Heart right ventricle (tissue), 16 donors: ENCODE data around the gene LELP1. TPM values are rescaled to one million over a fixed set of nuclear protein-coding genes. Genes with fewer than 3 reads are reported as not detected.

ENCODE experiments used
- ATAC-seq, 8 donors: fragments of 200-7000 bp; cut with Tn5 transposase; one replicate each; pipeline ENCODE4 v1.9.1; 2020; ENCODE audit warnings: mild to moderate bottlenecking in 8 of 8, moderate library complexity in 8 of 8, moderate number of reproducible peaks in 1 of 8
- DNase-seq, 2 donors: peaks; one replicate each; pipeline ENCODE4 v3.0.0-alpha.2; 2020
- H3K27ac ChIP-seq, 10 donors: fragments of 200-600 bp; sonication (generic) in 2 of 10; one replicate each; pipeline versions ENCODE4 v1.5.0 to v1.8.0; 2020 to 2022; ENCODE audit warnings: mild to moderate bottlenecking in 3 of 10
- H3K27me3 ChIP-seq, 7 donors: fragments of 200-600 bp; one replicate each; pipeline ENCODE4 v1.8.0; 2021 to 2022; ENCODE audit warnings: mild to moderate bottlenecking in 2 of 7
- H3K36me3 ChIP-seq, 9 donors: fragments of 200-600 bp; sonication (generic) in 1 of 9; one replicate each; pipeline versions ENCODE4 v1.5.0 to v1.8.0; 2020 to 2022; ENCODE audit warnings: mild to moderate bottlenecking in 2 of 9
- H3K4me1 ChIP-seq, 9 donors: fragments of 200-600 bp; sonication (generic) in 1 of 9; one replicate each; pipeline versions ENCODE4 v1.5.0 to v1.8.0; 2020 to 2022; ENCODE audit warnings: mild to moderate bottlenecking in 4 of 9
- H3K4me3 ChIP-seq, 10 donors: fragments of 200-600 bp; sonication (generic) in 2 of 10; one replicate each; pipeline versions ENCODE4 v1.5.0 to v1.8.0; 2020 to 2022; ENCODE audit warnings: mild to moderate bottlenecking in 7 of 10, moderate library complexity in 2 of 10
- H3K9me3 ChIP-seq, 11 donors: fragments of 200-600 bp in 10 of 11; sonication (generic) in 2 of 11; one replicate each; pipeline versions ENCODE4 v1.5.0 to v1.8.0; 2013 to 2022; ENCODE audit warnings: mild to moderate bottlenecking in 2 of 11, control low read depth in 1 of 11, moderate library complexity in 1 of 11
- whole genome bisulfite sequencing, 2 donors: extraction: QIAGEN DNeasy Blood & Tissue Kit; methylation state at CpG; one replicate each; pipeline ENCODE4 v1.1.7; 2013; ENCODE audit warnings: inconsistent platforms in 1 of 2; 5-methylcytosine and 5-hydroxymethylcytosine counted together
- intact Hi-C, 10 donors: fragments of 100-400 bp; cut with DNase I; formaldehyde crosslinking; loops; one replicate each; pipeline versions ENCODE4 v1.11.1 to v1.14.2; 2022
- polyA plus RNA-seq, 2 donors: library from polyadenylated mRNA; stranded (reverse); fragments of 200-250 nt; gene quantifications; one replicate each; pipeline ENCODE4 v1.2.3, GENCODE V29; 2013
- total RNA-seq, 10 donors: library from RNA; stranded (reverse); fragmentation: NEBNext Ultra II Directional in 3 of 10; extraction: Animal tissue kit (Norgen Biotek cat#: 25700) in 3 of 10; gene quantifications; one replicate each; pipeline versions ENCODE4 v1.2.1 to v1.2.4, GENCODE V29; 2021 to 2023
- TF ChIP-seq, protein P1 (sequence below), 9 donors: fragments of 200-600 bp; sonication (generic) in 2 of 9; IDR thresholded peaks; one replicate each; pipeline versions ENCODE4 v1.5.0 to v1.8.0; 2021 to 2022; ENCODE audit warnings: antibody characterized with exemption in 9 of 9, mild to moderate bottlenecking in 5 of 9, moderate library complexity in 1 of 9
- donor health status: Arrhythmogenic right ventricular cardiomyopathy.
- donor health status: ischemic (EF 13 %, LVEDD 7.1; RV severe dilation, severe dysfunction).
- donor health status: healthy with polysubstance abuse.
- donor health status: DM: no; HTN: yes; CAD: no.
- donor health status: DM: no; HTN: no; CAD: no.
- donor health status: ischemic (EF 25% LVEDD 6.9; RV normal size, moderate dysfunction).
- donor health status: ischemic (EF 25% LVEDD 5.7; RV mildly dilated, moderate dysfunction).
- donor health status: healthy.
- donor health status: DM: yes; HTN: yes; CAD: no.
- donor health status: Ischemic cardiomyopathy.
- donor health status: ischemic (EF 35%, LVEDD 5.7; RV mildly dilated, moderate dysfunction).
- donor health status: nonischemic (EF 11% LVEDD 7.7; RV severe dilation, severe dysfunction).
- donor health status: DM: yes; HTN: yes; CAD: no.
- donor health status: PGD.
- donor health status: ischemic (EF 29% LVEDD 5.4; RV normal size, mild dysfunction).
- donor health status: nonischemic (EF 23%, LVEDD 6.1; RV moderate dilation, normal function).

The LELP1 gene
- total and polyA plus RNA-seq, 12 donors, result not detected

DNA sequence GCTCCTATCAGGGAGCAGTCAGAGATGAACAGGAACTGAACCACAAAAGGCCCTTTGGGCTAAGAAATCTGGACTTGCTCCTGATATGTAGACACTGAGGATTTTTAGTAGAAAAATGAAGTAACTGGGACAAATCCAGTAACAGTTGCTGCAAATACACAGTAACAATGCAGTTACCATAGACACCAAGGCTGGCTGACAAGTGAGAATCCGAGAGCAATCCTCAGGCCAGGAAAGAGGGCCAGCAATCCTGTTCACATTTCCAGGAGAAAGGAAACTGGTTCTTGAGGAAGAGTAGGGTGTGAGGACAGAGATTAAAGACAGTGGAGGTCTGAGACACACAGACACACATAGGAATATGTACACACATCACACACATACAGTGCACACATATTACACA lies 46.9 kb downstream of the LELP1 start:
- TF ChIP-seq, protein P1, sequence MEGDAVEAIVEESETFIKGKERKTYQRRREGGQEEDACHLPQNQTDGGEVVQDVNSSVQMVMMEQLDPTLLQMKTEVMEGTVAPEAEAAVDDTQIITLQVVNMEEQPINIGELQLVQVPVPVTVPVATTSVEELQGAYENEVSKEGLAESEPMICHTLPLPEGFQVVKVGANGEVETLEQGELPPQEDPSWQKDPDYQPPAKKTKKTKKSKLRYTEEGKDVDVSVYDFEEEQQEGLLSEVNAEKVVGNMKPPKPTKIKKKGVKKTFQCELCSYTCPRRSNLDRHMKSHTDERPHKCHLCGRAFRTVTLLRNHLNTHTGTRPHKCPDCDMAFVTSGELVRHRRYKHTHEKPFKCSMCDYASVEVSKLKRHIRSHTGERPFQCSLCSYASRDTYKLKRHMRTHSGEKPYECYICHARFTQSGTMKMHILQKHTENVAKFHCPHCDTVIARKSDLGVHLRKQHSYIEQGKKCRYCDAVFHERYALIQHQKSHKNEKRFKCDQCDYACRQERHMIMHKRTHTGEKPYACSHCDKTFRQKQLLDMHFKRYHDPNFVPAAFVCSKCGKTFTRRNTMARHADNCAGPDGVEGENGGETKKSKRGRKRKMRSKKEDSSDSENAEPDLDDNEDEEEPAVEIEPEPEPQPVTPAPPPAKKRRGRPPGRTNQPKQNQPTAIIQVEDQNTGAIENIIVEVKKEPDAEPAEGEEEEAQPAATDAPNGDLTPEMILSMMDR (IDR thresholded peaks at IDR 0.05), result no peak
- Histone ChIP-seq H3K27me3 (peaks cover 0 to 53% (median 19%) of the 10 kb centered on the region in 7 donors), H3K4me1 (no peaks in the 10 kb centered on the region), H3K36me3 (no peaks in the 10 kb centered on the region), H3K9me3 (no peaks in the 10 kb centered on the region), H3K27ac (no peak overlapping the region), H3K4me3 (no peak overlapping the region)
- 39 to 50% methylated on average over 1 of the region's 1 CpG for WGBS, 2 donors
- DNase-seq (no peak), ATAC-seq (no peak)
- intact Hi-C loops, result no loop called here

DNA sequence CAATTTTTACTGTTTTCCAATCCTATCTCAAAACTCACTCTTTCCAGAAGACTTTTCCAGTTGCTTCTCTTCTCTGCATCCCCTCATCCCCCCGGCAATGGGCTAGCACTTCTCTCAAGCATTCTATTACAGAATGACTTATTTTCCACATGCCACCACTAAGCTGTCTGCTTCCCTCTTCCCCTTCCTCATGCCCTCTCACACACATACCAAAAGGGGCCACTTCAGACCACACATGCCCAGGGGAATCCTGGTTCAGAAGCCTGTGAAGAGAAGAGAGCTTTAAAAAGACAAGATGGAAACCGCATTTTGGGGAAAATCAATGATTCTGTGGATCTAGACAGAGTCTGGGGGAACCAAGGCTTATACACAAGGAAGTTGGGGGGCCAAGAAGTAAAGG lies 47.9 kb downstream of the LELP1 start:
- TF ChIP-seq, protein P1 (IDR thresholded peaks at IDR 0.05), result no peak
- H3K4me3 ChIP-seq, result no peak overlapping the region
- H3K9me3 ChIP-seq, result no peaks in the 10 kb centered on the region
- intact Hi-C loops, result no loop called here
- DNase-seq (no peak), ATAC-seq (no peak)
- H3K36me3 ChIP-seq, result no peaks in the 10 kb centered on the region
- peaks cover 0 to 47% (median 18%) of the 10 kb centered on the region in 7 donors for H3K27me3 ChIP-seq
- H3K4me1 ChIP-seq, result no peaks in the 10 kb centered on the region
- WGBS, 2 donors, result 83 to 84% methylated on average over 2 of the region's 2 CpGs
- H3K27ac ChIP-seq, result no peak overlapping the region

DNA sequence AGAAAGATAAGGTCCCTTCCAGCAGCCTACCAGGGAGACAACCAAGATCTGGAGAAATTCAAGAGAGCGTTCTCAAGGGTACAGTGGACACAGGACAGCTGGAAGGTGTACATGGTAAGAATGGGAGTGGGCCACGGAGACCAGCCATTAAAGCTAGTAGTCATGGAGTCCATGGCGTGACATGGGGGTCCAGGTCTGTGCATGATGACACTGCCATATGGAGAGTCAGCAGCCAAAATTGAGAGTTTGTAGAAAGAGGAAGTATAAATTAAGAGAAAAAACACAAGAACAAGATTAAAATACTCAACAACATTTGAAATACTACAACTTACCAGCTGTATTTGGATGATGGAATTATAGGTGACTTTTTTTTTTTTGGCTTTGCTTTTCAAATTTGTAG lies 48.3 kb downstream of the LELP1 start:
- intact Hi-C loops, result no loop called here
- ATAC-seq, result no peak
- Histone ChIP-seq H3K27ac (no peak overlapping the region), H3K4me3 (no peak overlapping the region), H3K27me3 (peaks cover 0 to 47% (median 15%) of the 10 kb centered on the region in 7 donors), H3K9me3 (no peaks in the 10 kb centered on the region), H3K36me3 (no peaks in the 10 kb centered on the region), H3K4me1 (no peaks in the 10 kb centered on the region)
- DNase-seq, result no peak
- TF ChIP-seq, protein P1 (IDR thresholded peaks at IDR 0.05), result no peak
- WGBS, 2 donors, result 84 to 87% methylated on average over 3 of the region's 3 CpGs

DNA sequence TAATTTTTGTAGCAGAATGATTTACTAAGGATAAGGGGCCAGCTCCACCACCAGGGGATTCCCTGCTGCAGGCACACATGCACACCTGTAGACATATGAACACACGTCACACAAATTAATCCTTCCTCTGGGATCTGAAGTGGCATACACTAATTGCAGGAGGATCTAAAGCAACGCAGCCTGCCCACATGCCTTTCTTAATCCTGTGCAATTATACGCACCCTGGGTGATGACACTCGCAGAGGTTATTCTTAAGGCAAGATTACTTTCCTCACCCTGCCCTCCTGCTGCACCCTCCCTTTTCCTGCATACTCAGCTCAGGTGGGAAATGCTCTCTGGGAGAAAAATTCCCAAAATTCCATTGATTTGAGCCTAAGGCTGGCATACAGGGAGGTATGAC lies 48.8 kb downstream of the LELP1 start:
- Histone ChIP-seq H3K27me3 (peaks cover 0 to 46% (median 15%) of the 10 kb centered on the region in 7 donors), H3K4me1 (no peaks in the 10 kb centered on the region), H3K9me3 (no peaks in the 10 kb centered on the region), H3K27ac (no peak overlapping the region), H3K4me3 (no peak overlapping the region), H3K36me3 (no peaks in the 10 kb centered on the region)
- ATAC-seq (no peak), DNase-seq (no peak)
- WGBS, 2 donors, result 83% methylated on average over 4 of the region's 4 CpGs
- intact Hi-C loops, result no loop called here
- TF ChIP-seq, protein P1 (IDR thresholded peaks at IDR 0.05), result no peak
